ENCODE data around the gene LPIN1.

LPIN1 gene

GRCh38 chr2:11789243-11789642, 42.8 kb downstream of the LPIN1 start:
- no peak overlapping the region for H3K4me3 ChIP-seq (ENCODE audit: low read depth, low read length)
- TF ChIP-seq CTCF (IDR thresholded peaks at IDR 0.05; ENCODE audit: borderline replicate concordance, insufficient read depth, low read depth, low read length) = no peak

- no peak for TF ChIP-seq CTCF (IDR thresholded peaks at IDR 0.05; ENCODE audit: borderline replicate concordance, insufficient read depth, low read depth, low read length)
These were observed 43.8 kb downstream of the LPIN1 start for GRCh38 chr2:11790228-11790627.

GRCh38 chr2:11795590-11795989, 49.2 kb downstream of the LPIN1 start:
- no peak overlapping the region for H3K4me3 ChIP-seq (ENCODE audit: low read depth, low read length)
- no peak for TF ChIP-seq CTCF (IDR thresholded peaks at IDR 0.05; ENCODE audit: borderline replicate concordance, insufficient read depth, low read depth, low read length)

More at GRCh38 chr2:11790228-11790627, 43.8 kb downstream of the LPIN1 start:
- H3K4me3 ChIP-seq (ENCODE audit: low read depth, low read length) = no peak overlapping the region

- TF ChIP-seq CTCF (IDR thresholded peaks at IDR 0.05; ENCODE audit: borderline replicate concordance, insufficient read depth, low read depth, low read length) = no peak
- no peak overlapping the region for H3K4me3 ChIP-seq (ENCODE audit: low read depth, low read length)
These were observed 50.0 kb downstream of the LPIN1 start for GRCh38 chr2:11796190-11797171.

- no peak for TF ChIP-seq CTCF (IDR thresholded peaks at IDR 0.05; ENCODE audit: borderline replicate concordance, insufficient read depth, low read depth, low read length)
- H3K4me3 ChIP-seq (ENCODE audit: low read depth, low read length) = no peak overlapping the region
These were observed 51.4 kb downstream of the LPIN1 start for GRCh38 chr2:11797846-11798245.

- TF ChIP-seq CTCF (IDR thresholded peaks at IDR 0.05; ENCODE audit: borderline replicate concordance, insufficient read depth, low read depth, low read length) = no peak
- H3K4me3 ChIP-seq (ENCODE audit: low read depth, low read length) = no peak overlapping the region
These were observed 52.4 kb downstream of the LPIN1 start for GRCh38 chr2:11798701-11799435.

All from GM12875 (cell line).